Islet precursor cell (in vitro differentiated cells): Measurements from ENCODE around the gene MET.
"Not testable (repeated sequence)": the region's sequence is repeated elsewhere in the genome, so short reads cannot be mapped to it uniquely, and the experiment has no call there.

ENCODE experiments used
- DNase-seq: peaks from one replicate; pipeline ENCODE4 v3.0.0-alpha.2; 2018

The MET gene

DNA sequence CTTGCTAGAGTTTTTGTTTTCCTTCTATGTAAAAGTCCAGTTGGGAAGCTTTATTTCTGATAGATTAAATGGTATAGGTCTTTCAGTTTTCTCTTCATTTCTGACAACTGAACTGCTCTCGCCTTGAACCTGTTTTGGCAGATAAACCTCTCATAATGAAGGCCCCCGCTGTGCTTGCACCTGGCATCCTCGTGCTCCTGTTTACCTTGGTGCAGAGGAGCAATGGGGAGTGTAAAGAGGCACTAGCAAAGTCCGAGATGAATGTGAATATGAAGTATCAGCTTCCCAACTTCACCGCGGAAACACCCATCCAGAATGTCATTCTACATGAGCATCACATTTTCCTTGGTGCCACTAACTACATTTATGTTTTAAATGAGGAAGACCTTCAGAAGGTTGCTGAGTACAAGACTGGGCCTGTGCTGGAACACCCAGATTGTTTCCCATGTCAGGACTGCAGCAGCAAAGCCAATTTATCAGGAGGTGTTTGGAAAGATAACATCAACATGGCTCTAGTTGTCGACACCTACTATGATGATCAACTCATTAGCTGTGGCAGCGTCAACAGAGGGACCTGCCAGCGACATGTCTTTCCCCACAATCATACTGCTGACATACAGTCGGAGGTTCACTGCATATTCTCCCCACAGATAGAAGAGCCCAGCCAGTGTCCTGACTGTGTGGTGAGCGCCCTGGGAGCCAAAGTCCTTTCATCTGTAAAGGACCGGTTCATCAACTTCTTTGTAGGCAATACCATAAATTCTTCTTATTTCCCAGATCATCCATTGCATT lies 27.1 kb downstream of the MET start:
- no peak for DNase-seq

DNA sequence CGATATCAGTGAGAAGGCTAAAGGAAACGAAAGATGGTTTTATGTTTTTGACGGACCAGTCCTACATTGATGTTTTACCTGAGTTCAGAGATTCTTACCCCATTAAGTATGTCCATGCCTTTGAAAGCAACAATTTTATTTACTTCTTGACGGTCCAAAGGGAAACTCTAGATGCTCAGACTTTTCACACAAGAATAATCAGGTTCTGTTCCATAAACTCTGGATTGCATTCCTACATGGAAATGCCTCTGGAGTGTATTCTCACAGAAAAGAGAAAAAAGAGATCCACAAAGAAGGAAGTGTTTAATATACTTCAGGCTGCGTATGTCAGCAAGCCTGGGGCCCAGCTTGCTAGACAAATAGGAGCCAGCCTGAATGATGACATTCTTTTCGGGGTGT lies 27.7 kb downstream of the MET start:
- no peak for DNase-seq

- no peak for DNase-seq
Observed at GRCh38 chr7:116702046-116702785, 30.2 kb downstream of the MET start.

DNA sequence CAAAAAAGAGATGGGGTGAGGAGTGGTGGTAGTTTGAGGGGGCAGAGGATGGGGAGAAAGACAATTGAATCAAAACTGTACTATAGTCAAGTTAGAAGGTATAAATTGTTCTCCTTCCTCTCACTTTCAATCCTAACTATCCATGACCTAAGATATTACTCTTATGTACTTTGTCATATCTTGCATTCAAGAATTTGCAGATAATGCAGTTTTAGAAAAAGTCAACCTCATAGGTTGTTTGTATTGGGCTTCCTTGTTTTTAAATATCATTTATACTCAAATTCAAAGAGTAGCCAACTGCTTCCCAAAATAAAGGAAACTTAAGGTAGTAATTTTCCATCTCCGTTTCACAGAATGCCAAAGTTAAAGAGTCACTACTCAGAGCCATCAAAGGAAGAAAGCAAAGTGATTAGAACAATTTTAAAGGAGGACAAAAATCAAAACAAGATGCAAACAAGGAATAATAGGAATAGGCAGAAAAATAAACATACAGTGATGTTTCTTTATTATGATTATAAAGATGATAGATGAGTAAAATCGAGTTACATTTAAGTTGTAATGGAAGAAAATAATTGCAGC lies 32.7 kb downstream of the MET start:
- DNase-seq, result no peak

GRCh38 chr7:116705419-116705818 lies 33.4 kb downstream of the MET start:
- DNase-seq, result no peak

GRCh38 chr7:116706668-116707126 lies 34.7 kb downstream of the MET start:
- DNase-seq, result no peak

DNA sequence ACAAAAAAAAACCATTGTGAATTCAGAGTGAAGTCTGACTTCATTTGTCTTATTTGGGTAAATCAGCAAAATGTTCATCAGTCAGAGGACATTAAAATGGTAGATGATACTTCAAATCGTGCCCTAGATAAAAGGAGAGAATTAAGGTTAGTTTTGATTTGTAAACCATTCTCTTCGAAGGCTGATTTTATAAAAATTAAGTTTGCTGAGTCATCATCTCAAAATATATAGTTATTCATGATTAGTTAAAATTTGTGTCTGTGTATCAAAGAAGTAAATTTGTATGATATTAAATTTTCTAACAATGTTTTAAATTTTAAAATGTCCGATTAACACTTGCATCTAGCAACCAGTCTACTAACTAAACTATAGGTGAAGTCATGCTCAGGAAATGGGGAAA lies 35.3 kb downstream of the MET start:
- no peak for DNase-seq

DNA sequence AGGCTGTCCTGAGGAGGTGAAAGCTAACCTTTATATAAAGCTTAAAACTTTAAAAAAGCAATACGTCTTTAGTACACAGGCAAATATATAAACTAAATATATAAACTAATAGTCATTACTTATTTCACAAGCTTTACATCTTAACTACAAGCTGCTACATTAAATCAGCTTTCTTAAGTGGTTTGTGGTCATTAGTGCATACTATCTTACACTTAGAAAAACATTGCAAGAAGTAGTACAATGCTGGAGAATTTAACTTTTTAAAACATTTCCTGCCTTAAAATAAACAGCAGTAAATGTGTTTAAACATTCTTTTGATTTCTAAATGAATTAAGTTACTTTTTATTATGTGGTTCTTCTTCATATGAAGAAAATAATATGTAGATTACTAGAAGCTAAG lies 36.3 kb downstream of the MET start:
- DNase-seq, result no peak

- DNase-seq, result no peak
Observed at GRCh38 chr7:116708861-116709260, 36.9 kb downstream of the MET start.

- DNase-seq, result no peak
Observed at GRCh38 chr7:116709336-116709735, 37.3 kb downstream of the MET start.

- no peak for DNase-seq
Observed at GRCh38 chr7:116710764-116711452, 38.9 kb downstream of the MET start.

GRCh38 chr7:116711790-116712189 lies 39.8 kb downstream of the MET start:
- DNase-seq, result no peak

- no peak for DNase-seq
Observed at GRCh38 chr7:116713500-116713899, 41.5 kb downstream of the MET start.

GRCh38 chr7:116713918-116714317 lies 41.9 kb downstream of the MET start:
- DNase-seq, result no peak

DNA sequence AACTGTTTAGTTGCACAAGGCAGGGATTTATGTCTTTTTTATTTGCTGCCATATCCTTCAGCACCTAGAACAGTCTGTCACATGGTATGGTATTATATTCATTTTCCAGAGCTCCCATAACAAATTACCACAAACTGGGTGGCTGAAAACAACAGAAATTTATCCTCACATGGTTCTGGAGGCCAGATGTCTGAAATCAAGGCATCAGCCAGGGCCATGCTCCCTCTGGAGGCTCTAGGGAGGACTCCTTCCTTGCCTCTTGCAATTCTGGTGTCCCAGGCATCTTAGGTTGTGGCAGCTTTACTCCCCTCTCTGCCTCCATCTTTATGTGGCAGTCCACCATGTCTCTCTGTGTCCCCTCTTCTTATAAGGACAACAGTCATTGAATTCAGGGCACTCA lies 43.1 kb downstream of the MET start:
- peak; percentile 26 for DNase-seq

DNA sequence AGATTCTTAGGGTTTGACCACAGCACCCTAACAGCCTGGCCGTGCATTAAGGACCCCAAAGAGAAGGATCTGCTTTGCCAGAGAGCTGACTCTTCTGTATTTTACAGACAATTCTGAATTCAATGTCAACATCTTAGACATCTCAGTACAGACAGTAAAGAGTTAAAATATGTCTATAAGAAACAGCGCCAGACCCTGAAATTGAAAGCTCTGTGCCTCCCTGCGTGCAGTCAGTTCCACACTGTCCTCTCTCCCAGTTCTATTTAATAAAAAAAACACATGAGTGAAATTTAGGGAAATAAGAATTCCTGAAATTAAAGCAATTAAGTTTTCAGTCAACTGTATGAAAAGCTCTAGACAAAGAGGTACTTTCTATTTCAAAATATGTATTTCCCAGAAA lies 45.1 kb downstream of the MET start:
- no peak for DNase-seq

DNA sequence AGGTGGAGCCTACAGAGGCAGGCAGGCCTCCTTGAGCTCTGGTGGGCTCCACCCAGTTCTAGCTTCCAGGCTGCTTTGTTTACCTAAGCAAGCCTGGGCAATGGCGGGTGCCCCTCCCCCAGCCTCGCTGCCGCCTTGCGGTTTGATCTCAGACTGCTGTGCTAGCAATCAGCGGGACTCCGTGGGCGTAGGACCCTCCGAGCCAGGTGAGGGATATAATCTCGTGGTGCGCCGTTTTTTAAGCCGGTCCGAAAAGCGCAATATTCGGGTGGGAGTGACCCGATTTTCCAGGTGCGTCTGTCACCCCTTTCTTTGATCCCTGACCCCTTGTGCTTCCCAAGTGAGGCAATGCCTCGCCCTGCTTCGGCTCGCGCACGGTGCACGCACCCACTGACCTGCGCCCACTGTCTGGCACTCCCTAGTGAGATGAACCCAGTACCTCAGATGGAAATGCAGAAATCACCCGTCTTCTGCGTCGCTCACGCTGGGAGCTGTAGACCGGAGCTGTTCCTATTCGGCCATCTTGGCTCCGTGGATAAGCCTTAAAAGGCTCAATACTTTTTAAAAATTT lies 52.0 kb downstream of the MET start:
- not testable (repeated sequence) for DNase-seq

DNA sequence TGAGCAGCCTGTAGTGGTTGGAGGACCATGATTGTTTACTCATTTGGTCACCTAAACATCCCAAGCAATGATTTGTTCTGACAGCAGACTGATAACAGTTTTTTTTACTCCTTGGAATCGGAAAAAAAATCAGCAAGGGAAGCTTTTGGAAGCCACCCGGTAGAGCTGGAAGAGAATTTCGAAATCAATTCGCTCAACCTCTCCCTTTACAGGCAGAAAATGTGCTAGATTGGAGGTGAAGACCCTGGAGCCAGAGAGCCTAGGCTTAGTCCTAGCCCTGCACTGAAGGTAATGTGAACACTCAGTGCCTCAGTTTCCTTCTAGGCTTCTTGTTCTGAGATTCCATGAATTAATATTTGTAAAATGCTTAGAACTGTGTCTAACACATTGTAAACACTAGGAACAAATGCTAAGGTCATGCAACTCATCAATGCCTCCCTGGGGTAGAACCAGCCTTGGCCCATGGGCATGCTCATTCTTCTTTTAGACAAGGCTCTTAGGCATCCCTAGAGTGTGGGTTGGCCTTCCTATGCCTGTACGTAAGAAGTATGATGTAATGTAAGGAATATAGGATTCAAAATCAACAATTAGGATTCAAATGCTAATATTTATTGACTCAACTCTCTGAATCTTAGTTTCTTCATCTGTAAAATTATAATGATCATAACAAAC lies 52.7 kb downstream of the MET start:
- no peak for DNase-seq

DNA sequence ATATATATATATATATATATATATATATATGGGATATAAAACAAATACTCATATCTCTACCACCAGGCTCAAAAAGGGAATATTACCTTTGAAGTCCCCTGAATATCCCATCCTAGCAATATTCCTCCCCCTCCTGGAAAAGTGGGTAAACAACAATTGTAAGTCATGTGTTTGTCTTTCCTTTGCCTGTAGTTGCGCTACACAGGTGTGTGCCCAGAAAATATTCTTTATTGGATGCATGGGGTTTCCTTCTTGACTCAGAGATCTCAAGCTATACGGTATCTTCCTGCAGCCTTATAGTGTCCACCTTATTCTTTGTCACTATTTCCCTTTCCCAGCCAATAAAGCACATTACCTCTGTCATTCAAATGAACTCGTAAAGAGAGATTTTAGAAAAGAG lies 54.2 kb downstream of the MET start:
- DNase-seq, result no peak

DNA sequence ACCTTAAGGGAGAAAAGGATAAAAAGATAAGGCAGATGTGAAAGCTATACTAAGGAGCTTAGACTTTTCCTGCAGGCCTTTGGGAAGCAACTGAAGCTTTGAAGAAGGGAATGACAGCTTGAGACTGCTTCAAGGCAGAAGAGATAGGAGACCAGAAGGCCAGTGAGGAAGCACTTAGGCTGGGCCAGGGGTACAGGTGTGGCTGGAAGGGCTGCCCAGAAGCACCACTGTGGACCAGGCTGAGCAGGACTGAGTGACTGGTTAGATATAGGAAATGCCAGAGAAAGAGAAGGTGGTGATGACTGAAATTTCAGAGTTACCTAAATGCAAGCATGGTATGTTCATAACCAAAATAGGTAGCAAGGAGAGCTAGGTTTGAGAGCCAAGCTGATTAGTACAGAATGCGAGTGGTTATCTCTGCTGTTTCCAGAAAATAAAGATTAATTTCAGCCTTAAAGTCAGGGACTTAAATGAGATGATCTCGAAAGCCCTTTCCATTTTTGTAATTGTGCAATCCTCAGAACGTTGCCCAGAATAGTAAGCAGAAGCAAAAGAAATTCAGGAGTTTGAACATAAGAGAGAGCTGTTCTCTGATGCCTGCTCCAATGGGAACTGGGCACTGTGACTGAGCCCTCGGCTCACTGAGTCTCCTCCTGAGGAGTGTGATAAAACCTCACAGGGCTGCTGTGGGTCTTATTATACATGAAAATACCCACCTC lies 54.9 kb downstream of the MET start:
- peak; percentile 23 for DNase-seq

DNA sequence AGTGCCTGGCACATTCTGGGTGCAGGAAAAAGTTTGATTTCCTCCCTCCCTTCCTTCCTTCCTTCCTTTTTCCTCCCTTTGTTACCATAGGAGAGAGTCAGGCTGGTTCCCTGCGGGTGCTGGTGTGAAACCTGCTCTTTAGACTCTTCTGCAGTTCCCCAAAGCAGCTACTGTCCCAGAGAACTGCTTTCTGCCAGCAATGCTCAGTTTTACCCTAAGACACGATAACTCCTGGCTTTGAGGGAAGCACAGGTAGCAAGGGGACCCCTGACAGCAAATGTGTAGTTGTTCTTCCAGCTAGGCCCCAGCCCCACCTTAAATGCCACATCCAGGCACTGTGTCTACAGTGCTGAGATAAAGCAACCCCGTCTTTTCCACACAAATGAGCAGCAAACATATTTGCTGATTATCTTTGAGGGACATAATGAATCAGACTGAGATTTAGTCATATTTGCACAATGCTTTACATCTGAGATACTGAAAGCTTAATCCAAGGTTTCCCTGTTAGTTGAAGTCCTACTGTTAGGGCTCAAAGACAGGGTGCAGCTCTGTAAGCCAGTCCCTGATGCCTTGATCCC lies 55.5 kb downstream of the MET start:
- peak; percentile 28 for DNase-seq
